IMR-90 (cell line): Measurements from ENCODE around the gene ROBO3. TPM values are rescaled to one million over a fixed set of nuclear protein-coding genes. Genes with fewer than 3 reads are reported as not detected.

Experiments used
- ATAC-seq: fragments of 200-7000 bp; cut with Tn5 transposase; 2 replicates; pipeline ENCODE4 v1.9.1; 2020; ENCODE audit warnings: low read depth, mild to moderate bottlenecking, moderate library complexity
- BruUV-seq: library from RNA; stranded (reverse); fragments of 400-500 nt; replicated peaks from 2 replicates; lab custom pipeline; 2021; lab: Mats Ljungman, UMichigan
- CTCF ChIA-PET: fragments of 300-600 bp; formaldehyde crosslinking; extraction: SDS; loops from one replicate; lab custom pipeline; 2021; ENCODE audit warnings: antibody characterized with exemption; lab: Yijun Ruan, JAX
- POLR2A ChIA-PET: fragments of 300-600 bp; sonication (Branson Sonifier 250); formaldehyde crosslinking; loops from one replicate; lab custom pipeline; 2022; ENCODE audit warnings: antibody characterized with exemption; ENCODE audit not compliant: unreplicated experiment; lab: Charles Lee
- DNase-seq: peaks from one replicate; pipeline ENCODE4 v3.0.0; 2013
- H2AFZ ChIP-seq: replicated peaks from 2 replicates; pipeline ENCODE3; 2013; ENCODE audit warnings: low read length, mild to moderate bottlenecking; ENCODE audit not compliant: poor library complexity
- H2AK5ac ChIP-seq: 2 replicates; pipeline ENCODE4 v1.6.1; 2013; ENCODE audit warnings: low read depth, low read length, inconsistent platforms
- H2AK9ac ChIP-seq: replicated peaks from 2 replicates; pipeline ENCODE3; 2013; ENCODE audit warnings: mild to moderate bottlenecking, low read depth, low read length, moderate library complexity; ENCODE audit not compliant: poor library complexity
- H2BK120ac ChIP-seq: 2 replicates; pipeline ENCODE4 v1.6.1; 2013; ENCODE audit warnings: low read depth, low read length, inconsistent platforms
- H2BK15ac ChIP-seq: 3 replicates; pipeline ENCODE4 v1.6.1; 2013; ENCODE audit warnings: low read depth, low read length, inconsistent platforms
- H2BK20ac ChIP-seq: 2 replicates; pipeline ENCODE4 v1.6.1; 2013; ENCODE audit warnings: low read depth, mild to moderate bottlenecking, inconsistent platforms, low read length, moderate library complexity
- H2BK5ac ChIP-seq: 2 replicates; pipeline ENCODE4 v1.6.1; 2013; ENCODE audit warnings: mild to moderate bottlenecking, low read depth, low read length, inconsistent platforms; ENCODE audit not compliant: poor library complexity, severe bottlenecking
- H3K14ac ChIP-seq: replicated peaks from 2 replicates; pipeline ENCODE4 v1.6.1; 2013; ENCODE audit warnings: low read depth, low read length, inconsistent platforms
- H3K18ac ChIP-seq: 2 replicates; pipeline ENCODE4 v1.6.1; 2013; ENCODE audit warnings: low read depth, low read length, control low read depth
- H3K23ac ChIP-seq: 2 replicates; pipeline ENCODE4 v1.6.1; 2013; ENCODE audit warnings: low read depth, low read length, inconsistent platforms
- H3K27ac ChIP-seq: 2 replicates; pipeline ENCODE4 v1.5.1; 2013; ENCODE audit warnings: mild to moderate bottlenecking, control low read depth, low read length; ENCODE audit not compliant: insufficient read depth
- H3K27me3 ChIP-seq: 2 replicates; pipeline ENCODE4 v1.6.1; 2013; ENCODE audit warnings: low read length; ENCODE audit not compliant: control insufficient read depth, insufficient read depth
- H3K36me3 ChIP-seq: 2 replicates; pipeline ENCODE4 v1.6.1; 2013; ENCODE audit warnings: low read length, mixed read lengths; ENCODE audit not compliant: control insufficient read depth, insufficient read depth
- H3K4ac ChIP-seq: 2 replicates; pipeline ENCODE4 v1.6.1; 2013; ENCODE audit warnings: low read depth, low read length, inconsistent platforms
- H3K4me1 ChIP-seq: 2 replicates; pipeline ENCODE4 v1.6.1; 2013; ENCODE audit warnings: low read length, mixed read lengths; ENCODE audit not compliant: control insufficient read depth, insufficient read depth
- H3K4me2 ChIP-seq: 2 replicates; pipeline ENCODE4 v1.6.1; 2013; ENCODE audit warnings: low read depth, mild to moderate bottlenecking, control low read depth, low read length, moderate library complexity
- H3K4me3 ChIP-seq: 2 replicates; pipeline ENCODE4 v1.5.1; 2013; ENCODE audit warnings: low read depth, mild to moderate bottlenecking, control low read depth, low read length, moderate library complexity; ENCODE audit not compliant: insufficient read depth
- H3K56ac ChIP-seq: 2 replicates; pipeline ENCODE4 v1.6.1; 2013; ENCODE audit warnings: low read length, inconsistent platforms; ENCODE audit not compliant: insufficient read depth; ENCODE audit errors: extremely low read depth
- H3K79me1 ChIP-seq, 2 experiments: 2 replicates each; pipeline ENCODE4 v1.6.1; 2013; ENCODE audit warnings: low read length in 2 of 2, inconsistent platforms in 1 of 2, low read depth in 1 of 2
- H3K9ac ChIP-seq: 2 replicates; pipeline ENCODE4 v1.6.1; 2013; ENCODE audit warnings: low read depth, low read length, control low read depth
- H3K9me1 ChIP-seq: 2 replicates; pipeline ENCODE4 v1.6.1; 2013; ENCODE audit warnings: low read length, inconsistent platforms; ENCODE audit not compliant: insufficient read depth
- H3K9me3 ChIP-seq: 2 replicates; pipeline ENCODE4 v1.6.1; 2013; ENCODE audit warnings: low read length; ENCODE audit not compliant: control insufficient read depth, insufficient read depth
- H4K20me1 ChIP-seq: 2 replicates; pipeline ENCODE4 v1.6.1; 2013; ENCODE audit warnings: low read length, inconsistent platforms; ENCODE audit not compliant: insufficient read depth
- H4K5ac ChIP-seq: 2 replicates; pipeline ENCODE4 v1.6.1; 2013; ENCODE audit warnings: mild to moderate bottlenecking, low read depth, low read length, control low read depth
- H4K8ac ChIP-seq, 2 experiments: 2 replicates each; pipeline ENCODE4 v1.6.1; 2013; ENCODE audit warnings: low read depth in 2 of 2, low read length in 2 of 2, control low read depth in 1 of 2, inconsistent platforms in 1 of 2
- H4K91ac ChIP-seq: 2 replicates; pipeline ENCODE4 v1.6.1; 2013; ENCODE audit warnings: low read depth, low read length, inconsistent platforms; ENCODE audit not compliant: insufficient read depth
- BHLHE40 ChIP-seq: fragments of 150-350 bp; IDR thresholded peaks from 2 replicates; pipeline ENCODE4 v1.6.1; 2016; ENCODE audit warnings: mild to moderate bottlenecking, low read depth, low read length
- CEBPB ChIP-seq: IDR thresholded peaks from 2 replicates; pipeline ENCODE4 v1.6.1; 2012; ENCODE audit warnings: low read depth, low read length, improper control_type of control experiment
- CHD1 ChIP-seq: IDR thresholded peaks from 2 replicates; pipeline ENCODE4 v1.6.1; 2012; ENCODE audit warnings: low read depth, low read length, improper control_type of control experiment
- CTCF ChIP-seq: conservative IDR thresholded peaks from 2 replicates; pipeline ENCODE4 v1.5.1; 2012; ENCODE audit warnings: mild to moderate bottlenecking, low read depth, low read length, improper control_type of control experiment
- ELK1 ChIP-seq: fragments of 150-350 bp; IDR thresholded peaks from 2 replicates; pipeline ENCODE4 v1.6.1; 2016; ENCODE audit warnings: low read depth, mild to moderate bottlenecking, low read length, moderate library complexity, borderline replicate concordance
- FOS ChIP-seq: fragments of 150-350 bp; IDR thresholded peaks from 2 replicates; pipeline ENCODE4 v1.6.1; 2016; ENCODE audit warnings: low read depth, low read length
- MAFK ChIP-seq: IDR thresholded peaks from 2 replicates; pipeline ENCODE4 v1.6.1; 2012; ENCODE audit warnings: low read depth, low read length, improper control_type of control experiment
- MAZ ChIP-seq: IDR thresholded peaks from 2 replicates; pipeline ENCODE4 v1.6.1; 2012; ENCODE audit warnings: low read depth, mild to moderate bottlenecking, low read length, improper control_type of control experiment, moderate library complexity, borderline replicate concordance
- MXI1 ChIP-seq: IDR thresholded peaks from 2 replicates; pipeline ENCODE4 v1.6.1; 2012; ENCODE audit warnings: low read depth, mild to moderate bottlenecking, low read length, moderate library complexity, borderline replicate concordance
- NFE2L2 ChIP-seq: fragments of 150-350 bp; IDR thresholded peaks from 2 replicates; pipeline ENCODE4 v1.6.1; 2016; ENCODE audit warnings: low read depth, mild to moderate bottlenecking, low read length
- POLR2A ChIP-seq: IDR thresholded peaks from 2 replicates; pipeline ENCODE4 v1.6.1; 2012; ENCODE audit warnings: mild to moderate bottlenecking, low read depth, low read length
- RAD21 ChIP-seq: IDR thresholded peaks from 2 replicates; pipeline ENCODE4 v1.6.1; 2012; ENCODE audit warnings: low read length, improper control_type of control experiment
- RCOR1 ChIP-seq: IDR thresholded peaks from 2 replicates; pipeline ENCODE4 v1.6.1; 2012; ENCODE audit warnings: mild to moderate bottlenecking, low read length, improper control_type of control experiment; ENCODE audit not compliant: insufficient replicate concordance
- RFX5 ChIP-seq: IDR thresholded peaks from 2 replicates; pipeline ENCODE4 v1.8.0; 2012; ENCODE audit warnings: low read depth, mild to moderate bottlenecking, low read length, moderate library complexity
- SMC3 ChIP-seq: fragments of 150-350 bp; IDR thresholded peaks from 2 replicates; pipeline ENCODE4 v1.6.1; 2016; ENCODE audit warnings: low read depth, mild to moderate bottlenecking, antibody characterized with exemption, low read length, moderate library complexity
- USF2 ChIP-seq: fragments of 150-350 bp; IDR thresholded peaks from 2 replicates; pipeline ENCODE4 v1.6.1; 2017; ENCODE audit warnings: mild to moderate bottlenecking, antibody characterized with exemption, low read length, low read depth
- WGBS, 2 experiments: methylation state at CpG; one replicate each; pipeline versions ENCODE4 v1.1.5 to v1.1.7; 2013; ENCODE audit warnings: missing lambda C conversion rate in 2 of 2; ENCODE audit not compliant: insufficient read length in 1 of 2; ENCODE audit errors: extremely low coverage in 2 of 2; 5-methylcytosine and 5-hydroxymethylcytosine counted together
- dilution Hi-C: fragments of 300-500 bp; cut with HindIII; formaldehyde crosslinking; loops from one replicate; pipeline ENCODE4 v1.14.3; 2018; ENCODE audit warnings: low sequenced_read_pairs; ENCODE audit not compliant: unreplicated experiment
- in situ Hi-C: fragments of 300-500 bp; cut with MboI; formaldehyde crosslinking; loops from 3 replicates; pipeline ENCODE4 v1.14.3; 2019; ENCODE audit warnings: low sequenced_read_pairs, inconsistent platforms, mixed read lengths
- intact Hi-C: fragments of 100-400 bp; cut with micrococcal nuclease; formaldehyde crosslinking; loops from 2 replicates; pipeline ENCODE4 v1.10.0; 2022
- polyA plus RNA-seq, 3 experiments: library from polyadenylated mRNA; depleted of rRNA; stranded (reverse); fragments of >200 nt; gene quantifications; 2 replicates each; pipeline ENCODE4 v1.2.3, GENCODE V29; 2012; ENCODE audit warnings: low replicate concordance in 1 of 3
- total RNA-seq: library from RNA; depleted of rRNA; stranded (reverse); fragments of >200 nt; gene quantifications from 2 replicates; pipeline ENCODE4 v1.2.3, GENCODE V29; 2012

The ROBO3 gene
- total and polyA plus RNA-seq, 2 of the 4 experiments (the other 2 are of a cell fraction) = 12.0 to 54.1 TPM

- Histone ChIP-seq H4K20me1 (no peaks in the 10 kb centered on the region), H3K14ac (no peak overlapping the region), H3K79me1 (peaks cover 0 to 11% of the 10 kb centered on the region in 2 experiments; a peak in 2 of 4 replicates), H2BK120ac (no peak overlapping the region), H2BK20ac (0 out of 2 replicates have a peak overlapping the region, but pooled peaks have one; percentile 8), H3K4me3 (no peak overlapping the region), H2AK9ac (peak overlapping the region; percentile 75), H3K9me1 (peaks cover 37% of the 10 kb centered on the region), H3K4ac (no peak overlapping the region), H2AFZ (no peak overlapping the region), H4K91ac (no peak overlapping the region), H4K5ac (no peak overlapping the region), H3K36me3 (no peaks in the 10 kb centered on the region), H3K27ac (no peak overlapping the region), H3K4me1 (peaks cover 33% of the 10 kb centered on the region), H3K27me3 (no peaks in the 10 kb centered on the region), H3K9me3 (no peaks in the 10 kb centered on the region), H3K9ac (no peak overlapping the region), H3K18ac (no peak overlapping the region), H3K23ac (no peak overlapping the region), H3K56ac (no peak overlapping the region), H2AK5ac (peak overlapping the region; percentile 90; the same call in 1 of the 2 replicates), H3K4me2 (no peak overlapping the region), H4K8ac (no peak overlapping the region), H2BK5ac (no peak overlapping the region), H2BK15ac (no peak overlapping the region)
- TF ChIP-seq NFE2L2 (no peak), USF2 (no peak), MAZ (no peak), CEBPB (no peak), MXI1 (no peak), CTCF (no peak), BHLHE40 (no peak), CHD1 (no peak), POLR2A (no peak), RCOR1 (no peak), RFX5 (no peak), ELK1 (no peak), SMC3 (no peak), FOS (no peak), RAD21 (no peak), MAFK (no peak)
- dilution Hi-C loops (no loop called here), intact Hi-C loops (no loop called here), in situ Hi-C loops (no loop called here)
- 93% methylated on average over 14 of the region's 20 CpGs; no CpG with 5 or more reads in 1 of the 2 experiments for WGBS, 2 experiments
- POLR2A ChIA-PET = no interaction called here
- CTCF ChIA-PET = no interaction called here
- ATAC-seq (no peak), DNase-seq (no peak)
- BruUV-seq = no TSS peak
Measured at GRCh38 chr11:124895471-124895971, 30.3 kb downstream of the ROBO3 start.
